Measurements from ENCODE around the gene GPRIN2.
"Not testable (repeated sequence)": the region's sequence is repeated elsewhere in the genome, so short reads cannot be mapped to it uniquely, and the experiment has no call there.

GPRIN2 gene

GRCh38 chr10:46516660-46517416 lies 39.6 kb downstream of the GPRIN2 start:
- DNase-seq, result no peak

DNA sequence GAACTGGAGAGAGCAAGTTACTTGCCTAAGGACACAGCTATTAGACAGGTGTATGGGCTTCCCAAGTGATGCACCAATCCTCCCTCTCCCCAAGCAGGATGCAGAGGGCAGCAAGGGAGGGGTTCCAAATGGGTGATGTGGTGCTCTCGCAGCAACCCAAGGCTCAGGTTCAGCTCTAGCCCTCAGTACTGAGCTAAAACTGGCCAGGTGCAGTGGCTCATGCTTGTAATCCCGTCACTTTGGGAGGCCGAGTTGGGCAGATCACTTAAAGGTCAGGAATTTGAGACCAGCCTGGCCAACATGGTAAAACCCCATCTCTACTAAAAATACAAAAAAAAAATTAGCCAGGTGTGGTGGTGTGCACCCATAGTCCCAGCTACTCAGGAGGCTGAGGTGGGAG lies 40.7 kb downstream of the GPRIN2 start:
- no peak for DNase-seq

DNA sequence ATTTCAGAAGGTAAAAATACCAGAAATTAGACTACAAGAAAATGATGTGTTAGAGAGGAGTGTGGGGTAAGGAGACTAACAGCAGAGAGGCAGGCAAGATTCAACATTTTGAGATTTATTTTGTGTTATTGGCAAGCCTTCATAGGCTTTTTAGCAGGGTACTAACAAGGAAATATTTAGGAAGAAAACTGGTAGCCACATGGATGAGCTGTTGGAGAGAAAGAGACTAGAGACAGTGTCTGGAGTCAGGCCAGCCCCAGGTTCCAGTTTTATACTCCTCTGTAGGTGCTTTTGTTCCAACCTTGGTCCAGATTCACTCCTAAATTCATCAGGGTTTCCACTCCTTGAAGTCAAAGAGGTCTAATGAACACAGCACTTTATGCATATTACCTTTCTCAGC lies 41.1 kb downstream of the GPRIN2 start:
- DNase-seq, result no peak

DNA sequence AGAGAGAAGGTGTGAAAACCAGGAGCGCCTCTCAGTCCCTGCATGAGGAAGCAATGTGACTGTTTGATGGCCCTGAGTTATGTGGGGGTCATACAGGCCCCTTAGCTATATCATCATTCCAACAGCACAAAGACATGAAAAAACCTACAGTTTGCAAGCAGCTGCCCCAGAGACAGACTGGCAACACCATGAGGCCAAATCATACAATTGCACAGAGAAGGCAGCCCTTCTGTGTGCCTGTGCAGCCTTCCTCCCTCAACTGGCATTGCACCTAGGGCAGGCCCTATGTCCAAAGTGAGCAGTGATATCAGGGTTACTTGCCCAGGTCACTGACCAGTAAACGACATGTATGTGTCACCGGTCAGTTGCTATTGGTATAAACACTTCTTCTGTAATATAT lies 41.6 kb downstream of the GPRIN2 start:
- DNase-seq, result no peak

DNA sequence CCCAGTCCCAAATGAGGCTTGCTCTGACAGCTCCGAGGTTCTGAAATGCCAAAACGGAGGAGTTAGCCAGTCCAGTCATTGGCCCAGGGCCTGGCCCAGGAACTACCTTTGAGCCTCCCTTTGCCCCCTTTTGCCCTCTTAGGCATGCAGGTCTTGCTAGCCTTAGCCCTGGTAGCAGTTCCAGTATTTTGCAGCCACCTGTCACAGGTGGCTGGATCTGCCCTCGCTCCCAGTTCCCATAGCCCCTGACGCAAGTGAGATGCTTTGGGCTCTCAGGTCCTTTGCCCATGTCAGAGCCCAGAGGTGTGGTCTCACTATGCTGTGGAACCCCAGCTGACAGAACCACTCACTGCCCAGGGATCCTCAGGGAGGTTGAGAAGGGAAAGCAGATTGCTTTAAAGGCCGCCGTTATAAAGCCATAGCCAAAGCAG lies 42.0 kb downstream of the GPRIN2 start:
- no peak for DNase-seq

GRCh38 chr10:46513333-46513732 lies 43.1 kb downstream of the GPRIN2 start:
- DNase-seq, result not testable (repeated sequence)

GRCh38 chr10:46512725-46513124 lies 43.7 kb downstream of the GPRIN2 start:
- not testable (repeated sequence) for DNase-seq

GRCh38 chr10:46512002-46512401 lies 44.5 kb downstream of the GPRIN2 start:
- not testable (repeated sequence) for DNase-seq

All from NCI-H510A (cell line).